ENCODE measurements around the gene TSSK2. TPM values are rescaled to one million over a fixed set of nuclear protein-coding genes. Genes with fewer than 3 reads are reported as not detected.

TSSK2 gene
- total and polyA plus RNA-seq, 2 of the 8 experiments (the other 6 are each of a cell fraction or from before 2014, with no cell fraction given), result not detected

DNA sequence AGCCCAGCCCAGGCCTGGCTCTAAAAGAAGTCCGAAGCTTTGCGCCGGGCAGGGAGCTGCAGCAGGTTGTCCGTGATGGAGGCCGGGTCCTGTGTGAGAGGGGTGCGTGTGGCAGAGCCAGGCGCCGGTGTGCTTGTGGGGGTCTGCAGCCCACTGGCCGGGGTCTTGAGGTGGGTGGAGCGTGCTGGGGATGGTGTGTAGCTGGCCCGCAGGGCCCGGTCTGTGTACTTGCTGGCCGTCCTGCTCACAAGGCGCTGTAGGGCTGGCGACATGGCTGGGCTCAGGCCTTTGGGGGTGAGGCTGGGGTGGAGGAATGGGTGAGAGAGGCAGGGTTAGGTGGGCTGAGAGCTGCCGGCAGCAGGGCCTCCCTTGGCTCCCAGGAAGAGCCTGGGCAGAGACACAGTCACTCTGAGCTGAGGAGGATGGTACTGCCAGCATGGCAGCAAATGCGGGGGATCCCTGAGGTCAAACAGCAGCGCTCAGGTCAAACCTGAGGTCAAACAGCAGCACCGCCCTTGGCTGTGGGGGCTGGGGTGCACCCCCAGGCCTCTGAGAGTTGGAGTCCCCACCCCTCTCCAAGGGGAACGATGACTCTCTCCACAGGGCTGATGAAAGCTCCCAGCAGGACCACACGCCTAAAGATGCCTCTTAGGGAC, 3.2 kb downstream of the TSSK2 start:
- no peaks in the 10 kb centered on the region for H3K79me2 ChIP-seq (ENCODE audit: control insufficient read depth in 1 of 2, insufficient read depth in 2 of 2, low read length in 2 of 2)
- no peaks in the 10 kb centered on the region for H3K9me3 ChIP-seq (ENCODE audit: insufficient read depth in 2 of 2, low read depth in 1 of 2, low read length in 1 of 2)
- H3K36me3 ChIP-seq (ENCODE audit: control insufficient read depth in 2 of 4, insufficient read depth in 4 of 4, low read length in 3 of 4), result peaks cover 6 to 26% (median 13%) of the 10 kb centered on the region in 4 experiments; a peak in 6 of 8 replicates
- H3K23me2 ChIP-seq (ENCODE audit: low read depth, low read length), result no peaks in the 10 kb centered on the region
- DNase-seq (ENCODE audit: low read depth in 1 of 2, low spot score in 2 of 2) (no peak), FAIRE-seq (no peak)
- H3K4me3 ChIP-seq (ENCODE audit: extremely low read depth in 1 of 4, insufficient read depth in 2 of 4, low read depth in 3 of 4, low read length in 4 of 4), result no peak overlapping the region
- no peak overlapping the region for H2BK12ac ChIP-seq (ENCODE audit: low read depth, low read length)
- H3K4me2 ChIP-seq (ENCODE audit: insufficient read depth in 1 of 2, low read depth in 2 of 2, low read length in 2 of 2), result no peak overlapping the region
- H3K4ac ChIP-seq (replicated peaks; ENCODE audit: insufficient read length, low read depth, low read length), result no peak overlapping the region
- no peaks in the 10 kb centered on the region for H3K4me1 ChIP-seq (replicated peaks in 1 of 4; ENCODE audit: control insufficient read depth in 3 of 4, insufficient read depth in 4 of 4, low read length in 3 of 4)
- H2AK5ac ChIP-seq (ENCODE audit: low read depth, low read length), result no peak overlapping the region
- no peak overlapping the region for H2BK15ac ChIP-seq (ENCODE audit: low read length)
- 91% methylated on average over 20 of the region's 21 CpGs; no CpG with 5 or more reads in 1 of the 2 experiments for WGBS, 2 experiments (ENCODE audit: extremely low coverage in 1 of 2, insufficient coverage in 1 of 2, insufficient read length in 1 of 2, insufficient replicate concordance in 2 of 2, low coverage in 1 of 2, low lambda C conversion rate in 2 of 2, missing lambda C conversion rate in 1 of 2)
- H3K18ac ChIP-seq (ENCODE audit: extremely low read depth, low read length), result no peak overlapping the region
- no peak overlapping the region for H3K27ac ChIP-seq (ENCODE audit: low read depth, low read length)
- no peak overlapping the region for H4K5ac ChIP-seq (ENCODE audit: insufficient read length, low read depth, low read length)
- no peak overlapping the region for H4K8ac ChIP-seq (ENCODE audit: extremely low read depth, insufficient read depth, low read length)
- H2BK120ac ChIP-seq (replicated peaks; ENCODE audit: low read depth, low read length), result no peak overlapping the region
- no peak overlapping the region for H2AFZ ChIP-seq (ENCODE audit: low read length)
- no peak overlapping the region for H4K91ac ChIP-seq (replicated peaks; ENCODE audit: insufficient read length, low read length)
- ChIA-PET POLR2A (ENCODE audit: partially characterized antibody) (interaction anchor here (0.6 to 5.3 kb wide), 4 partner anchors 9 to 1469 kb away, joined by 3 to 24 read pairs (median 9); partner anchors contain the start of genes DGCR2 and ESS2), CTCF (ENCODE audit: partially characterized antibody) (interaction anchor here (0.6 to 1.7 kb wide), 6 partner anchors 10 to 151 kb away, joined by 3 to 7 read pairs (median 3); partner anchors contain the start of gene ESS2)
- H3K27me3 ChIP-seq (replicated peaks in 1 of 4; ENCODE audit: control insufficient read depth in 3 of 4, extremely low read depth in 1 of 4, insufficient read depth in 3 of 4, low read length in 3 of 4), result 0 out of 7 replicates have a peak, but pooled peaks cover 0 to 2% (median under 1%) of the 10 kb centered on the region in 4 experiments
- H3K14ac ChIP-seq (ENCODE audit: insufficient read length), result no peak overlapping the region
- H3K23ac ChIP-seq (ENCODE audit: insufficient read length), result no peak overlapping the region
- H2BK20ac ChIP-seq (ENCODE audit: low read length), result no peak overlapping the region
- H3K79me1 ChIP-seq (ENCODE audit: low read depth, low read length), result no peaks in the 10 kb centered on the region
- no peak overlapping the region for H3K56ac ChIP-seq (replicated peaks; ENCODE audit: insufficient read length, low read depth, low read length)
- H3K9ac ChIP-seq (replicated peaks in 1 of 4; ENCODE audit: extremely low read depth in 1 of 4, low read depth in 3 of 4, low read length in 3 of 4), result no peak overlapping the region
- no peak overlapping the region for H2BK5ac ChIP-seq (ENCODE audit: low read depth, low read length)
- H4K20me1 ChIP-seq (replicated peaks in 1 of 2; ENCODE audit: control insufficient read depth in 1 of 2, insufficient read depth in 2 of 2, low read length in 2 of 2), result peaks cover 6% of the 10 kb centered on the region in 2 experiments
- TF ChIP-seq POU5F1 (IDR thresholded peaks at IDR 0.05; ENCODE audit: low read depth, low read length), result no peak
- TF ChIP-seq MAFK (IDR thresholded peaks at IDR 0.05; ENCODE audit: low read depth, low read length), result no peak
- TF ChIP-seq RAD21 (IDR thresholded peaks at IDR 0.05 in 1 of 2, conservative IDR thresholded peaks at IDR 0.05 in 1 of 2; ENCODE audit: low read depth in 2 of 2, low read length in 2 of 2), result no peak
- TF ChIP-seq RXRA (IDR thresholded peaks at IDR 0.05; ENCODE audit: insufficient read depth, low read depth, low read length), result no peak
- TF ChIP-seq SUZ12 (IDR thresholded peaks at IDR 0.05; ENCODE audit: low read length), result no peak
- TF ChIP-seq GTF2F1 (IDR thresholded peaks at IDR 0.05; ENCODE audit: borderline replicate concordance, low read depth, low read length), result no peak
- no peak for TF ChIP-seq POLR2A (IDR thresholded peaks at IDR 0.05; ENCODE audit: control extremely low read depth in 1 of 2, low read depth in 2 of 2, low read length in 2 of 2)
- TF ChIP-seq FOSL1 (IDR thresholded peaks at IDR 0.05; ENCODE audit: insufficient read depth, low read depth, low read length), result no peak

Measured in H1 (cell line).